ENCODE results near the gene PCYT1B. TPM values are rescaled to one million over a fixed set of nuclear protein-coding genes. Genes with fewer than 3 reads are reported as not detected.

Gene PCYT1B
- total RNA-seq, 1 donor from 2014 or later, result 1.3 TPM

GRCh38 chrX:24525455-24525854, 121.7 kb downstream of the PCYT1B start:
- no peak for DNase-seq

- no peak for DNase-seq
Observed at GRCh38 chrX:24520472-24520871, 126.7 kb downstream of the PCYT1B start.

- DNase-seq, result peak; percentile 37
Observed at GRCh38 chrX:24515447-24515846, 131.7 kb downstream of the PCYT1B start.

GRCh38 chrX:24513416-24513815, 133.7 kb downstream of the PCYT1B start:
- DNase-seq, result no peak

- DNase-seq, result no peak
Observed at GRCh38 chrX:24508375-24508774, 138.8 kb downstream of the PCYT1B start.

Small RNA genes within 50 kb of the gene (small RNA-seq; reads per million reads assigned to genes)
- gene SNRPEP9 (ENCODE audit: low replicate concordance), result not detected

Other genes starting within 250 kb of the PCYT1B start
- gene PDK3, start 182.1 kb downstream of the PCYT1B start, total RNA-seq, result 22.2 TPM
- gene POLA1, start 46.6 kb upstream of the PCYT1B start, total RNA-seq, result 32.9 TPM

All from tongue (tissue), 3 donors.